GM11168 (cell line): ENCODE data around the gene NME5.
"Not testable (repeated sequence)": the region's sequence is repeated elsewhere in the genome, so short reads cannot be mapped to it uniquely, and the experiment has no call there.

Source experiments
- in situ Hi-C: fragments of 300-500 bp; cut with MboI; formaldehyde crosslinking; loops from one replicate; pipeline ENCODE4 v1.12.0; 2022; ENCODE audit warnings: low sequenced_read_pairs; ENCODE audit not compliant: unreplicated experiment

NME5 gene

GRCh38 chr5:138138949-138139780 lies at the start of gene NME5:
Gene NME5 (minus strand): TSS chr5:138139428. CDS start chr5:138138780, 648 bp downstream.
- in situ Hi-C loops: no loop called here

GRCh38 chr5:138188626-138189025 lies 49.4 kb upstream of the NME5 start:
- in situ Hi-C loops: no loop called here

GRCh38 chr5:138186002-138186447 lies 46.8 kb upstream of the NME5 start:
- in situ Hi-C loops: no loop called here

- in situ Hi-C loops: no loop called here
These were observed 43.6 kb upstream of the NME5 start for GRCh38 chr5:138182808-138183207.

- in situ Hi-C loops: no loop called here
These were observed 41.6 kb upstream of the NME5 start for GRCh38 chr5:138180841-138181240.

- in situ Hi-C loops: no loop called here
These were observed 41.1 kb upstream of the NME5 start for GRCh38 chr5:138180183-138180782.

GRCh38 chr5:138179277-138179857 lies 40.1 kb upstream of the NME5 start:
- in situ Hi-C loops: no loop called here

GRCh38 chr5:138178516-138179276 lies 39.5 kb upstream of the NME5 start, which contains the start of the genes BRD8 and KIF20A:
Gene BRD8 (minus strand): TSS chr5:138178630. CDS start chr5:138178614, 16 bp downstream.
Gene KIF20A (plus strand): TSS chr5:138179112. CDS start chr5:138179681, 569 bp downstream.
- in situ Hi-C loops: no loop called here

- in situ Hi-C loops: no loop called here
These were observed 38.8 kb upstream of the NME5 start for GRCh38 chr5:138177941-138178515.

- in situ Hi-C loops: no loop called here
These were observed 31.1 kb upstream of the NME5 start for GRCh38 chr5:138170299-138170698.

GRCh38 chr5:138169124-138169523 lies 29.9 kb upstream of the NME5 start:
- in situ Hi-C loops: no loop called here

GRCh38 chr5:138163721-138164120 lies 24.5 kb upstream of the NME5 start:
- in situ Hi-C loops: no loop called here

GRCh38 chr5:138160706-138161105 lies 21.5 kb upstream of the NME5 start:
- in situ Hi-C loops: no loop called here

GRCh38 chr5:138159666-138160065 lies 20.4 kb upstream of the NME5 start:
- in situ Hi-C loops: no loop called here

GRCh38 chr5:138157626-138158025 lies 18.4 kb upstream of the NME5 start:
- in situ Hi-C loops: no loop called here

GRCh38 chr5:138155977-138156376 lies 16.7 kb upstream of the NME5 start:
- in situ Hi-C loops: not testable (repeated sequence)

GRCh38 chr5:138149530-138149929 lies 10.3 kb upstream of the NME5 start:
- in situ Hi-C loops: no loop called here

GRCh38 chr5:138148811-138149210 lies 9.6 kb upstream of the NME5 start:
- in situ Hi-C loops: no loop called here

GRCh38 chr5:138143578-138143977 lies 4.3 kb upstream of the NME5 start:
- in situ Hi-C loops: not testable (repeated sequence)

- in situ Hi-C loops: no loop called here
These were observed 2.5 kb upstream of the NME5 start for GRCh38 chr5:138141734-138142133.
